Natural killer cell (primary cell): ENCODE measurements around the gene GIT2. TPM values are rescaled to one million over a fixed set of nuclear protein-coding genes. Genes with fewer than 3 reads are reported as not detected.

Experiments
- ATAC-seq, 3 donors: fragments of 150-1000 bp in 2 of 3; fragments of 200-7000 bp in 1 of 3; cut with Tn5 transposase; 1 replicate in 1 of 3; 2 replicates in 2 of 3; pipeline ENCODE4 v1.10.0; 2021; ENCODE audit warnings: mild to moderate bottlenecking in 2 of 3, moderate library complexity in 2 of 3
- DNase-seq, 2 donors: peaks; one replicate each; pipeline versions ENCODE4 v3.0.0 to v3.0.0-alpha.2; 2013 to 2021; ENCODE audit warnings: mixed read lengths in 1 of 2
- H3K27ac ChIP-seq: one replicate; pipeline ENCODE4 v1.5.1; 2013; ENCODE audit warnings: mild to moderate bottlenecking, low read length
- H3K27me3 ChIP-seq: one replicate; pipeline ENCODE4 v1.6.1; 2013; ENCODE audit warnings: low read length; ENCODE audit not compliant: control insufficient read depth, insufficient read depth
- H3K36me3 ChIP-seq: one replicate; pipeline ENCODE4 v1.6.1; 2013; ENCODE audit warnings: low read length; ENCODE audit not compliant: control insufficient read depth, insufficient read depth
- H3K4me1 ChIP-seq: one replicate; pipeline ENCODE4 v1.6.1; 2013; ENCODE audit warnings: low read length; ENCODE audit not compliant: control insufficient read depth, insufficient read depth
- H3K4me3 ChIP-seq: one replicate; pipeline ENCODE4 v1.5.1; 2013; ENCODE audit warnings: low read length
- H3K9me3 ChIP-seq: one replicate; pipeline ENCODE4 v1.6.1; 2013; ENCODE audit warnings: low read length; ENCODE audit not compliant: control insufficient read depth, insufficient read depth
- H3K27ac Mint-ChIP-seq, 2 donors: one replicate each; pipeline ENCODE4 v1.8.0; 2022; ENCODE audit warnings: mild to moderate bottlenecking in 2 of 2, mixed read lengths in 2 of 2, moderate library complexity in 1 of 2
- H3K27me3 Mint-ChIP-seq, 2 donors: one replicate each; pipeline ENCODE4 v1.8.0; 2022; ENCODE audit warnings: low read depth in 2 of 2, mixed read lengths in 2 of 2
- H3K36me3 Mint-ChIP-seq: one replicate; pipeline ENCODE4 v1.8.0; 2022; ENCODE audit warnings: mixed read lengths
- H3K4me1 Mint-ChIP-seq, 2 donors: one replicate each; pipeline ENCODE4 v1.8.0; 2022; ENCODE audit warnings: mixed read lengths in 2 of 2
- H3K4me3 Mint-ChIP-seq: one replicate; pipeline ENCODE4 v1.8.0; 2022; ENCODE audit warnings: mild to moderate bottlenecking, moderate library complexity, mixed read lengths
- H3K9me3 Mint-ChIP-seq, 2 donors: one replicate each; pipeline ENCODE4 v1.8.0; 2022; ENCODE audit warnings: mixed read lengths in 2 of 2
- CTCF ChIP-seq: fragments of 200-600 bp; IDR thresholded peaks from one replicate; pipeline ENCODE4 v1.8.0; 2022; ENCODE audit warnings: antibody characterized with exemption
- WGBS: methylation state at CpG from one replicate; pipeline ENCODE4 v1.1.7; 2013; ENCODE audit warnings: missing lambda C conversion rate; ENCODE audit not compliant: insufficient coverage; 5-methylcytosine and 5-hydroxymethylcytosine counted together
- intact Hi-C: fragments of 100-400 bp; cut with micrococcal nuclease; formaldehyde crosslinking; loops from one replicate; pipeline ENCODE4 v1.14.2; 2022
- total RNA-seq, 4 donors: library from RNA; stranded (reverse); fragments of 120-200 nt in 1 of 4; gene quantifications; one replicate each; pipeline versions ENCODE4 v1.2.3 to v1.2.4, GENCODE V29; 2013 to 2022

GIT2 gene
- total RNA-seq, 3 donors from 2014 or later (not counting 1 experiment from before 2014, with no cell fraction given): 98.8 to 118 (median 117) TPM

GRCh38 chr12:110007881-110008280, 11.7 kb upstream of the GIT2 start:
- Mint-ChIP-seq H3K9me3 (no peaks in the 10 kb centered on the region), H3K4me1 (peaks cover 38 to 44% of the 10 kb centered on the region in 2 donors), H3K36me3 (no peaks in the 10 kb centered on the region), H3K27me3 (no peaks in the 10 kb centered on the region), H3K27ac (no peak overlapping the region), H3K4me3 (no peak overlapping the region)
- peaks cover 2% of the 10 kb centered on the region for H3K36me3 ChIP-seq
- ATAC-seq (peak in 1 of 3 donors; percentile 60), DNase-seq (no peak)
- no peaks in the 10 kb centered on the region for H3K27me3 ChIP-seq
- H3K4me1 ChIP-seq: peaks cover 37% of the 10 kb centered on the region
- H3K4me3 ChIP-seq: no peak overlapping the region
- H3K27ac ChIP-seq: no peak overlapping the region
- intact Hi-C loops: no loop called here
- no peak for TF ChIP-seq CTCF
- H3K9me3 ChIP-seq: no peaks in the 10 kb centered on the region

GRCh38 chr12:110006115-110006514, 9.9 kb upstream of the GIT2 start:
- DNase-seq (no peak), ATAC-seq (no peak)
- no peak for TF ChIP-seq CTCF
- intact Hi-C loops: no loop called here
- Mint-ChIP-seq H3K27ac (peak overlapping the region in 1 of 2 donors; percentile 67), H3K36me3 (no peaks in the 10 kb centered on the region), H3K4me1 (peaks cover 26 to 43% of the 10 kb centered on the region in 2 donors), H3K9me3 (no peaks in the 10 kb centered on the region), H3K4me3 (no peak overlapping the region), H3K27me3 (no peaks in the 10 kb centered on the region)
- Histone ChIP-seq H3K9me3 (no peaks in the 10 kb centered on the region), H3K4me3 (no peak overlapping the region), H3K36me3 (peaks cover 2% of the 10 kb centered on the region), H3K4me1 (peaks cover 32% of the 10 kb centered on the region), H3K27ac (no peak overlapping the region), H3K27me3 (no peaks in the 10 kb centered on the region)
- WGBS: 80% methylated on average over 3 of the region's 4 CpGs

DNA sequence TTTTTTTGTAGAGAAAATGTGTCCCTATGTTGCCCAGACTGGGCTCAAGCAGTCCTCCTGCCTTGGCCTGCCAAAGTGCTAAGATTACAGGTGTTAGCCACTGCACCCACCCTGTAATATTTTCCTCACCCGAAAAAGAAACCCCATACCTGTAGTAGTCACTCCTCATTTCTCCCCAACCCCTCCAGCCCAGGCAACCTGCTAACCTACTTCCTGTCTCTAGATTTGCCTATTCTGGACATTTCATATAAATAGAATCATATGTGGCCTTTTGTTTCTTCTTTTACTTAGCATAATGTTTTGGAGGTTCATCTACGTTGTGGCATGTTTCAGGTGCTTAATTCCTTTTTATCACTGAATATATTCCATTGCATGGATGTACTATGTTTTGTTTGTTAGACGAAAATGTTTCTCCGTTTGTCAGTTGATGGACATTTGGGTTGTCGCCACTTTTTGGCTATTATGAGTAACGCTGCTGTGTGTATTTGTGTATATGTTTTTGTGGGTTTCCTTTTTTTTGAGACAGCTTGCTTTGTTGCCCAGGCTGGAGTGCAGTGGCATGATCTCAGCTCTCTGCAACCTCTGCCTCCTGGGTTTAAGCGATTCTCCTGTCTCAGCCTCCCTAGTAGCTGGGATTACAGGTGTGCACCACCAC, 9.3 kb upstream of the GIT2 start:
- intact Hi-C loops: no loop called here
- peak overlapping the region; percentile 56 for H3K27ac ChIP-seq
- Mint-ChIP-seq H3K27me3 (no peaks in the 10 kb centered on the region), H3K27ac (peak overlapping the region; percentile 67 to 82), H3K36me3 (no peaks in the 10 kb centered on the region), H3K4me3 (peak overlapping the region; percentile 7), H3K9me3 (no peaks in the 10 kb centered on the region), H3K4me1 (peaks cover 26 to 42% of the 10 kb centered on the region in 2 donors)
- TF ChIP-seq CTCF: no peak
- DNase-seq (peak in 1 of 2 donors; percentile 40), ATAC-seq (peak; percentile 32 to 53 (median 47))
- peaks cover 2% of the 10 kb centered on the region for H3K36me3 ChIP-seq
- WGBS: 55% methylated on average over 6 of the region's 7 CpGs
- peaks cover 34% of the 10 kb centered on the region for H3K4me1 ChIP-seq
- H3K9me3 ChIP-seq: no peaks in the 10 kb centered on the region
- H3K27me3 ChIP-seq: no peaks in the 10 kb centered on the region
- H3K4me3 ChIP-seq: no peak overlapping the region

GRCh38 chr12:110004598-110004997, 8.4 kb upstream of the GIT2 start:
- Mint-ChIP-seq H3K27ac (peak overlapping the region in 1 of 2 donors; percentile 67), H3K27me3 (no peaks in the 10 kb centered on the region), H3K36me3 (no peaks in the 10 kb centered on the region), H3K4me3 (no peak overlapping the region), H3K4me1 (peaks cover 26 to 45% of the 10 kb centered on the region in 2 donors), H3K9me3 (no peaks in the 10 kb centered on the region)
- H3K9me3 ChIP-seq: no peaks in the 10 kb centered on the region
- no peak for TF ChIP-seq CTCF
- H3K4me1 ChIP-seq: peaks cover 42% of the 10 kb centered on the region
- peak in 1 of 2 donors; percentile 48 for DNase-seq
- no peaks in the 10 kb centered on the region for H3K27me3 ChIP-seq
- intact Hi-C loops: no loop called here
- H3K36me3 ChIP-seq: peaks cover 2% of the 10 kb centered on the region
- H3K27ac ChIP-seq: peak overlapping the region; percentile 56
- no peak for ATAC-seq
- 34% methylated on average over 3 of the region's 4 CpGs for WGBS
- no peak overlapping the region for H3K4me3 ChIP-seq
